Brain pericyte (primary cell): ENCODE data around the gene HEATR9.

Source experiments
- DNase-seq: peaks from one replicate; pipeline ENCODE4 v3.0.0-alpha.2; 2012; ENCODE audit warnings: low read depth, low spot score

Gene HEATR9

GRCh38 chr17:35895636-35896587 is 27.2 kb upstream of the HEATR9 start:
- DNase-seq: no peak

GRCh38 chr17:35894206-35894605 is 25.5 kb upstream of the HEATR9 start:
- no peak for DNase-seq

- DNase-seq: no peak
Observed at GRCh38 chr17:35893751-35894150, 25.1 kb upstream of the HEATR9 start.

- no peak for DNase-seq
Observed at GRCh38 chr17:35892091-35893035, 23.7 kb upstream of the HEATR9 start.

GRCh38 chr17:35891269-35891668 is 22.6 kb upstream of the HEATR9 start:
- no peak for DNase-seq

GRCh38 chr17:35890774-35891155 is 22.1 kb upstream of the HEATR9 start:
- no peak for DNase-seq

- DNase-seq: no peak
Observed at GRCh38 chr17:35889818-35890773, 21.4 kb upstream of the HEATR9 start.

- no peak for DNase-seq
Observed at GRCh38 chr17:35889241-35889640, 20.6 kb upstream of the HEATR9 start.

GRCh38 chr17:35879773-35880654 is 11.3 kb upstream of the HEATR9 start, which contains the start of gene CCL5:
Gene CCL5 (minus strand): TSS chr17:35880360.
- DNase-seq: no peak

GRCh38 chr17:35878361-35878760 is 9.7 kb upstream of the HEATR9 start:
- no peak for DNase-seq

GRCh38 chr17:35877345-35878029 is 8.8 kb upstream of the HEATR9 start:
- DNase-seq: no peak

- DNase-seq: no peak
Observed at GRCh38 chr17:35876534-35876933, 7.8 kb upstream of the HEATR9 start.

- no peak for DNase-seq
Observed at GRCh38 chr17:35875800-35876139, 7.1 kb upstream of the HEATR9 start.

- no peak for DNase-seq
Observed at GRCh38 chr17:35875072-35875799, 6.5 kb upstream of the HEATR9 start.

GRCh38 chr17:35872196-35872980 is 3.7 kb upstream of the HEATR9 start:
- no peak for DNase-seq

GRCh38 chr17:35870906-35871819 is 2.5 kb upstream of the HEATR9 start:
- DNase-seq: no peak

GRCh38 chr17:35867574-35867973 is 1.1 kb downstream of the HEATR9 start:
- no peak for DNase-seq
